MM.1S (cell line): ENCODE data around the gene CDKN2B-AS1.

Experiments
- DNase-seq: peaks from one replicate; pipeline ENCODE4 v3.0.0-alpha.2; 2015
- H2AFZ ChIP-seq: fragments of 300-600 bp; sonication (generic); 2 replicates; pipeline ENCODE4 v1.6.0; 2016; ENCODE audit warnings: antibody characterized with exemption, low read length
- H3F3A ChIP-seq: fragments of 300-600 bp; sonication (generic); 2 replicates; pipeline ENCODE4 v1.6.1; 2016; ENCODE audit warnings: mild to moderate bottlenecking, antibody characterized with exemption, low read length, moderate library complexity, mixed read lengths; ENCODE audit not compliant: insufficient read depth
- H3K27ac ChIP-seq: fragments of 300-600 bp; sonication (generic); 2 replicates; pipeline ENCODE4 v1.5.1; 2016; ENCODE audit warnings: mild to moderate bottlenecking, low read length
- H3K27me3 ChIP-seq: fragments of 300-600 bp; sonication (generic); replicated peaks from 2 replicates; pipeline ENCODE4 v1.6.0; 2016; ENCODE audit warnings: low read length; ENCODE audit not compliant: insufficient read depth
- H3K36me3 ChIP-seq: fragments of 300-600 bp; sonication (generic); replicated peaks from 2 replicates; pipeline ENCODE4 v1.6.1; 2016; ENCODE audit warnings: mild to moderate bottlenecking, low read length, mixed read lengths; ENCODE audit not compliant: insufficient read depth
- H3K4me1 ChIP-seq: fragments of 300-600 bp; sonication (generic); 2 replicates; pipeline ENCODE4 v1.6.1; 2016; ENCODE audit warnings: low read length, mixed read lengths
- H3K4me2 ChIP-seq: fragments of 300-600 bp; sonication (generic); 2 replicates; pipeline ENCODE4 v1.6.0; 2016; ENCODE audit warnings: low read depth, low read length
- H3K4me3 ChIP-seq: fragments of 300-600 bp; sonication (generic); 2 replicates; pipeline ENCODE4 v1.5.1; 2016; ENCODE audit warnings: low read length, mixed read lengths
- H3K79me2 ChIP-seq: fragments of 300-600 bp; sonication (generic); 2 replicates; pipeline ENCODE4 v1.6.1; 2016; ENCODE audit warnings: mixed run types, low read length, mixed read lengths
- H3K9ac ChIP-seq: fragments of 300-600 bp; sonication (generic); 2 replicates; pipeline ENCODE4 v1.6.1; 2016; ENCODE audit warnings: low read length, mixed read lengths
- H3K9me2 ChIP-seq: fragments of 300-600 bp; sonication (generic); replicated peaks from 2 replicates; pipeline ENCODE4 v1.6.1; 2016; ENCODE audit warnings: mild to moderate bottlenecking, low read length, mixed read lengths; ENCODE audit not compliant: insufficient read depth
- H3K9me3 ChIP-seq: fragments of 300-600 bp; sonication (generic); replicated peaks from 2 replicates; pipeline ENCODE4 v1.6.1; 2016; ENCODE audit warnings: mild to moderate bottlenecking, low read length, mixed read lengths; ENCODE audit not compliant: insufficient read depth
- H4K20me1 ChIP-seq: fragments of 300-600 bp; sonication (generic); 2 replicates; pipeline ENCODE4 v1.6.1; 2016; ENCODE audit warnings: mild to moderate bottlenecking, low read length, moderate library complexity, mixed read lengths; ENCODE audit not compliant: insufficient read depth
- EZH2 ChIP-seq: fragments of 300-600 bp; sonication (generic); optimal IDR thresholded peaks from 2 replicates; pipeline ENCODE3; 2017; ENCODE audit warnings: low read depth, mild to moderate bottlenecking, antibody characterized with exemption, low read length, mixed read lengths
- EZH2phosphoT487 ChIP-seq: fragments of 300-600 bp; sonication (generic); IDR thresholded peaks from 2 replicates; pipeline ENCODE4 v1.6.1; 2018; ENCODE audit warnings: antibody characterized with exemption, low read length
- TF ChIP-seq, protein P1 (sequence below): fragments of 300-600 bp; sonication (generic); IDR thresholded peaks from 2 replicates; pipeline ENCODE4 v1.5.1; 2016; ENCODE audit warnings: antibody characterized with exemption, low read length, mixed read lengths

The CDKN2B-AS1 gene

DNA sequence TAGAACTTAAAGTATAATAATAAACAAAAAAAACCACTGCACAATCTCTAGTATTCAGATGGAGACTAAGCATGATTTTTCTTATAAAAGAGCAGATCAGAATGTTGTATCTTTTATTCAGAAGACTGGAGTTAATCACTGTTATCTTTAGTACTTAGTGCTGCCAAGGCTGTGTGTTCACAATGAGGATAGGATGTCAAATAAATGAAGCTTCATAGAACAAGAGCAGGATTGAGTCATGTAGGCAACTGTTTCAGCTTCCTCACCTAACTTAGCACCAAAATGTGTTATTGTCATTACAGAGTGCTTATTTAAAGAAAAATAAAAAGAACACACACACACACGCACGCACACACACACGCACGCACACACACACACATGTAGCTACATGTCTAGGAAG is 72.6 kb downstream of the CDKN2B-AS1 start:
- Histone ChIP-seq H3K36me3 (no peaks in the 10 kb centered on the region), H3K79me2 (no peaks in the 10 kb centered on the region), H3K4me3 (no peak overlapping the region), H3K27ac (no peak overlapping the region), H4K20me1 (no peaks in the 10 kb centered on the region), H3K9ac (no peak overlapping the region), H3K9me3 (no peaks in the 10 kb centered on the region), H3K4me2 (no peak overlapping the region), H3K27me3 (no peaks in the 10 kb centered on the region), H2AFZ (no peak overlapping the region), H3F3A (no peaks in the 10 kb centered on the region), H3K9me2 (no peaks in the 10 kb centered on the region), H3K4me1 (no peaks in the 10 kb centered on the region)
- no peak for DNase-seq
- no peak for TF ChIP-seq EZH2
- no peak for TF ChIP-seq EZH2phosphoT487

DNA sequence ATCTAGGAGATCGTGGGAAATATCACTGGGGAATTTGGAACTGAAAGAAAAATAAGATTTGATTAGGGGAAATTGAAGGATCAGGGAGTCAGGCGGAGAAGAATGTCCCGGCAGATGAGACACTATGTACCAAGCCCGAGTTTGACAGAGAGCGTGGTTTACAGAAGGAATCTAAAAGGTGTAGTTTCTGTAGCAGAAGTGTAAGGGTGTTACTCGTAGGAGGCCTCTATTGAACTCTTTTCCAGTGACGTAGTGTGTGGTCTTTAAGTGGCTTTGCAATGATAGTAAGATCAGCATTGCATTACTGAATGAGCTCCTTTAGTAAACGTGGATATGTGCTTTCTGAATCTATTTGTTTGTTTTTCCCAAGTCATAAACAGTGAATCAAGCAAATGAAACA is 73.8 kb downstream of the CDKN2B-AS1 start:
- TF ChIP-seq, protein P1, sequence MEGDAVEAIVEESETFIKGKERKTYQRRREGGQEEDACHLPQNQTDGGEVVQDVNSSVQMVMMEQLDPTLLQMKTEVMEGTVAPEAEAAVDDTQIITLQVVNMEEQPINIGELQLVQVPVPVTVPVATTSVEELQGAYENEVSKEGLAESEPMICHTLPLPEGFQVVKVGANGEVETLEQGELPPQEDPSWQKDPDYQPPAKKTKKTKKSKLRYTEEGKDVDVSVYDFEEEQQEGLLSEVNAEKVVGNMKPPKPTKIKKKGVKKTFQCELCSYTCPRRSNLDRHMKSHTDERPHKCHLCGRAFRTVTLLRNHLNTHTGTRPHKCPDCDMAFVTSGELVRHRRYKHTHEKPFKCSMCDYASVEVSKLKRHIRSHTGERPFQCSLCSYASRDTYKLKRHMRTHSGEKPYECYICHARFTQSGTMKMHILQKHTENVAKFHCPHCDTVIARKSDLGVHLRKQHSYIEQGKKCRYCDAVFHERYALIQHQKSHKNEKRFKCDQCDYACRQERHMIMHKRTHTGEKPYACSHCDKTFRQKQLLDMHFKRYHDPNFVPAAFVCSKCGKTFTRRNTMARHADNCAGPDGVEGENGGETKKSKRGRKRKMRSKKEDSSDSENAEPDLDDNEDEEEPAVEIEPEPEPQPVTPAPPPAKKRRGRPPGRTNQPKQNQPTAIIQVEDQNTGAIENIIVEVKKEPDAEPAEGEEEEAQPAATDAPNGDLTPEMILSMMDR: no peak
- no peak for TF ChIP-seq EZH2
- TF ChIP-seq EZH2phosphoT487: no peak
- Histone ChIP-seq H2AFZ (no peak overlapping the region), H3K9me2 (no peaks in the 10 kb centered on the region), H3K27me3 (no peaks in the 10 kb centered on the region), H3K36me3 (no peaks in the 10 kb centered on the region), H3K27ac (no peak overlapping the region), H3K4me1 (no peaks in the 10 kb centered on the region), H3F3A (no peaks in the 10 kb centered on the region), H3K4me2 (no peak overlapping the region), H3K9me3 (no peaks in the 10 kb centered on the region), H3K9ac (no peak overlapping the region), H4K20me1 (no peaks in the 10 kb centered on the region), H3K4me3 (no peak overlapping the region), H3K79me2 (no peaks in the 10 kb centered on the region)
- DNase-seq: no peak

DNA sequence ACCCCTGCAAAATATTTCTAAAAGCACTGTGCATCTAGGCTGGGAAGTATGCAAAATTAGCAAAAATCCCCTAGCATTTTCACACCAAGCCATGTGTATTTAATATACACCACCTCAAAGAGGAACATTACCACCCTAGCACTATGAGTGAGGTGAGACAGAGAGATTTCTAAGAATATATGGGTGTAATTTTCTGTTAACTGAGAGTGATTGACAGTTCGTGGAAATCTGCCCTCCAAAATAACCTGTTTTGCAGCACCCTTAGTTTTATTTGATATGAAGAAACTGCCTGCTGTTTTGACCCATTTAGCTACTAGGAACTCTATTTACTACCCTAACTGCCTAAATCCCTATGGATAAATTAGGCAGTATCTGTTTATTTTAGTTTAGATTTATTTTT is 78.8 kb downstream of the CDKN2B-AS1 start:
- H3K27me3 ChIP-seq: no peaks in the 10 kb centered on the region
- no peak overlapping the region for H3K4me3 ChIP-seq
- H3K79me2 ChIP-seq: no peaks in the 10 kb centered on the region
- no peaks in the 10 kb centered on the region for H3K4me1 ChIP-seq
- DNase-seq: no peak
- H3F3A ChIP-seq: no peaks in the 10 kb centered on the region
- no peaks in the 10 kb centered on the region for H3K9me3 ChIP-seq
- TF ChIP-seq EZH2 (no peak), EZH2phosphoT487 (no peak)
- TF ChIP-seq, protein P1: no peak
- H4K20me1 ChIP-seq: no peaks in the 10 kb centered on the region
- no peak overlapping the region for H3K27ac ChIP-seq
- no peaks in the 10 kb centered on the region for H3K9me2 ChIP-seq
- no peaks in the 10 kb centered on the region for H3K36me3 ChIP-seq
- no peak overlapping the region for H3K4me2 ChIP-seq
- H2AFZ ChIP-seq: no peak overlapping the region
- H3K9ac ChIP-seq: no peak overlapping the region

DNA sequence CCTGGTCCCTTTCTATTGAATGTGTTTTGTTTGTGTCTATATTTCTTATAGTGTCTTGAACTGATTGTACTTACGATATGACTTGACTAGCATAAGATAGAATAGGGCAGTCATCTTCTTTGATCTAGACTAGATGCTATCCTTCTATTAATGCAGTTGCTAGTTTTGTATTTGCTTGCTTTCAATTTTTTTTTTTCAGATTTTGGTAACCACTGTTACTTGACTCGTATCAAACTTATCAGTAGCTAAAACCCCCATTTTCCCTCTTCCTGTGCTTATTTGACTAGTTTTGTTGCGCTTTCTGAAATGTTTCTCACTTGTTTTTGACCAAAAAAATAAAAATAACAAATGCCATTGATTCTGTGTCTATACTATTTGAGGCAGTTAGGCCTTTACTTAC is 83.5 kb downstream of the CDKN2B-AS1 start:
- H3K4me2 ChIP-seq: no peak overlapping the region

More for the DNA sequence above, 83.5 kb downstream of the CDKN2B-AS1 start:
- Histone ChIP-seq H3F3A (no peaks in the 10 kb centered on the region), H3K27ac (no peak overlapping the region), H4K20me1 (no peaks in the 10 kb centered on the region), H3K4me1 (no peaks in the 10 kb centered on the region), H3K4me3 (no peak overlapping the region), H2AFZ (no peak overlapping the region), H3K79me2 (no peaks in the 10 kb centered on the region), H3K9me3 (no peaks in the 10 kb centered on the region), H3K9me2 (no peaks in the 10 kb centered on the region), H3K36me3 (no peaks in the 10 kb centered on the region), H3K9ac (no peak overlapping the region), H3K27me3 (no peaks in the 10 kb centered on the region)
- TF ChIP-seq, protein P1: no peak
- TF ChIP-seq EZH2: no peak
- no peak for TF ChIP-seq EZH2phosphoT487
- DNase-seq: no peak
